ENCODE measurements around the gene ANTXR1. TPM values are rescaled to one million over a fixed set of nuclear protein-coding genes. Genes with fewer than 3 reads are reported as not detected.

The ANTXR1 gene
- total RNA-seq, 1 experiment from 2014 or later, result 37.3 TPM

GRCh38 chr2:69168950-69169654 lies 156.1 kb downstream of the ANTXR1 start:
- no peak overlapping the region for H2AK5ac ChIP-seq (ENCODE audit: insufficient read length, low read length)
- TF ChIP-seq CTCF (conservative IDR thresholded peaks at IDR 0.05), result no peak
- peaks cover 14 to 29% of the 10 kb centered on the region in 2 experiments for H3K4me1 Mint-ChIP-seq
- H3K79me1 ChIP-seq (ENCODE audit: insufficient read depth, low read depth, low read length, poor library complexity, severe bottlenecking), result no peaks in the 10 kb centered on the region
- H3K9me3 ChIP-seq (ENCODE audit: control insufficient read depth, low read depth, low read length), result no peaks in the 10 kb centered on the region
- no peaks in the 10 kb centered on the region for H3K23me2 ChIP-seq (ENCODE audit: insufficient read length, low read depth, low read length, poor library complexity, severe bottlenecking)
- no peak overlapping the region for H2BK20ac ChIP-seq (ENCODE audit: low read depth, low read length, poor library complexity, severe bottlenecking)
- no peaks in the 10 kb centered on the region for H4K20me1 ChIP-seq (ENCODE audit: control insufficient read depth, insufficient read depth, insufficient read length)
- no peak overlapping the region for H4K91ac ChIP-seq (ENCODE audit: insufficient read length, low read depth, low read length)
- H3K27ac Mint-ChIP-seq, result no peak overlapping the region
- no peak for DNase-seq
- H3K4ac ChIP-seq (ENCODE audit: low read depth, low read length), result no peak overlapping the region
- peaks cover 4% of the 10 kb centered on the region; the same call in 1 of the 2 replicates for H3K4me1 ChIP-seq (ENCODE audit: insufficient read depth, low read length)
- peaks cover 0 to 2% of the 10 kb centered on the region in 2 experiments; a peak in 1 of 5 replicates for H3K9me3 Mint-ChIP-seq
- H3T11ph ChIP-seq (ENCODE audit: low read length), result no peak overlapping the region
- no peak overlapping the region for H2BK15ac ChIP-seq (ENCODE audit: low read depth, low read length)
- no peak overlapping the region for H2BK120ac ChIP-seq (ENCODE audit: low read depth, low read length, poor library complexity, severe bottlenecking)
- H3K23ac ChIP-seq (ENCODE audit: insufficient read length, low read depth, low read length), result no peak overlapping the region
- no peaks in the 10 kb centered on the region for H3K79me2 ChIP-seq (ENCODE audit: insufficient read depth, low read length)
- no peaks in the 10 kb centered on the region for H3K27me3 ChIP-seq (ENCODE audit: insufficient read depth, low read length)
- H3K14ac ChIP-seq (ENCODE audit: insufficient read depth, low read length), result no peak overlapping the region
- H2BK5ac ChIP-seq (ENCODE audit: insufficient read length, low read length), result no peak overlapping the region
- H3K27ac ChIP-seq (ENCODE audit: insufficient read length, low read depth, low read length), result no peak overlapping the region
- H3K4me3 Mint-ChIP-seq, result no peak overlapping the region
- H3K18ac ChIP-seq (ENCODE audit: insufficient read length, low read depth, low read length), result no peak overlapping the region
- H2AFZ ChIP-seq (ENCODE audit: low read length), result no peak overlapping the region
- no peaks in the 10 kb centered on the region for H3K27me3 Mint-ChIP-seq (ENCODE audit: low read depth)
- H3K9ac ChIP-seq (ENCODE audit: extremely low read depth, insufficient read length, low read length), result no peak overlapping the region
- H2BK12ac ChIP-seq (ENCODE audit: insufficient read length, low read depth, low read length), result no peak overlapping the region
- H3K56ac ChIP-seq (ENCODE audit: insufficient read length, low read depth, low read length), result no peak overlapping the region
- peaks cover 3 to 13% (median 8%) of the 10 kb centered on the region in 3 experiments for H3K36me3 Mint-ChIP-seq (ENCODE audit: insufficient read depth in 1 of 3, low read depth in 3 of 3)
- H4K8ac ChIP-seq (replicated peaks; ENCODE audit: insufficient read length, low read depth, low read length), result no peak overlapping the region
- H3K4me2 ChIP-seq (ENCODE audit: insufficient read depth, insufficient read length, low read length), result no peak overlapping the region
- no peak overlapping the region for H4K5ac ChIP-seq (ENCODE audit: insufficient read length, low read depth, low read length)
- WGBS (ENCODE audit: extremely low coverage, insufficient read length, low lambda C conversion rate), result no CpG with 5 or more reads among the region's 6 CpGs
